Mucosa of rectum (tissue), 2 donors: Measurements from ENCODE around the gene MICAL3.

Source experiments
- H3K27ac ChIP-seq, 2 donors: one replicate each; pipeline ENCODE4 v1.7.0; 2013; ENCODE audit warnings: inconsistent platforms in 2 of 2, low read depth in 2 of 2, low read length in 2 of 2
- H3K27me3 ChIP-seq, 2 donors: one replicate each; pipeline ENCODE4 v1.7.0; 2013; ENCODE audit warnings: low read length in 2 of 2; ENCODE audit not compliant: control insufficient read depth in 2 of 2, insufficient read depth in 2 of 2
- H3K36me3 ChIP-seq, 2 donors: one replicate each; pipeline ENCODE4 v1.7.0; 2013; ENCODE audit warnings: low read length in 2 of 2; ENCODE audit not compliant: control insufficient read depth in 2 of 2, insufficient read depth in 2 of 2
- H3K4me1 ChIP-seq, 2 donors: one replicate each; pipeline ENCODE4 v1.7.0; 2013; ENCODE audit warnings: low read length in 2 of 2, mild to moderate bottlenecking in 1 of 2; ENCODE audit not compliant: control insufficient read depth in 2 of 2, insufficient read depth in 2 of 2
- H3K4me3 ChIP-seq, 2 donors: one replicate each; pipeline ENCODE4 v1.7.0; 2013; ENCODE audit warnings: low read length in 2 of 2
- H3K9ac ChIP-seq, 2 donors: one replicate each; pipeline ENCODE4 v1.7.0; 2013; ENCODE audit warnings: low read length in 2 of 2, low read depth in 1 of 2, mild to moderate bottlenecking in 1 of 2
- H3K9me3 ChIP-seq, 2 donors: one replicate each; pipeline ENCODE4 v1.7.0; 2013; ENCODE audit warnings: low read length in 2 of 2; ENCODE audit not compliant: control insufficient read depth in 2 of 2
- donor health status: healthy.
- donor health status: Normal muscosa, but diverticular disease.

MICAL3 gene

DNA sequence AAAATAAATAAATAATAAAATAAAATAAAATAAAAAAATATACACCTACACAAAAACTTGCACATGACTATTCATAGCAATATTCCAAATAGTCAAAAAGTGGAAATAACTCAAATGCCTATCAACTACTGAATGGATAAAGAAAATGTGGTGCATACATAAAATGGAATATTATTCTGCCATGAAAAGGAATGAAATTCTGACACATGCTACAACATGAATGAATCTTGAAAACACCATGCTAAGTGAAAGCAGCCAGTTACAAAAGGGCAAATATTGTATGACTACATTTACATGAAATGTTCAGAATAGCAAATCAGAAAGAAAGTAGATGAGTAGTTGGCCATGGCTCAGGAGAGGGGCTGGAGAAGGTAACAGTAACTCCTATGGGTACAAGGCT is 46.3 kb downstream of the MICAL3 start:
- peaks cover 7 to 13% of the 10 kb centered on the region in 2 donors for H3K4me1 ChIP-seq
- H3K9ac ChIP-seq: no peak overlapping the region
- no peak overlapping the region for H3K27ac ChIP-seq
- no peak overlapping the region for H3K4me3 ChIP-seq
- H3K9me3 ChIP-seq: no peaks in the 10 kb centered on the region
- peaks cover 8 to 9% of the 10 kb centered on the region in 2 donors for H3K36me3 ChIP-seq
- no peaks in the 10 kb centered on the region for H3K27me3 ChIP-seq

DNA sequence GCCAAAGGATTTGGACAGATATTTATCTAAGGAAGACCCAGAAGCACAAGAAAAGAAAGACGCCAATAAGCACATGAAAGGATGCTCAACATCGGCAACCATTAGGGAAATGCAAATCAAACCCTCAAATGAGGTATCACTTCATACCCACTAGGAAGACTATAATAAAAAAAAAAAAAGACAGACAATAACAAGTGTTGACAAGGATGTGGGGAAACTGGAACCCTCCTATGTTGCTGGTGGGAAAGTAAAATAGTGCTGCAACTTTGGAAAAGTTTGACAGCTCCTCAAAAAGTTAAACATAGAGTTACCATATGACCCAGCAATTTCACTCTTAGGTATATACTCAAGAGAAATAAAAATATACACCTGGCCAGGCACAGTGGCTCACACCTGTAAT is 47.0 kb downstream of the MICAL3 start:
- Histone ChIP-seq H3K27ac (no peak overlapping the region), H3K9ac (no peak overlapping the region), H3K4me3 (no peak overlapping the region), H3K4me1 (peaks cover 7 to 13% of the 10 kb centered on the region in 2 donors), H3K36me3 (peaks cover 8 to 11% of the 10 kb centered on the region in 2 donors), H3K9me3 (no peaks in the 10 kb centered on the region), H3K27me3 (no peaks in the 10 kb centered on the region)

GRCh38 chr22:17976121-17976520 is 48.2 kb downstream of the MICAL3 start:
- Histone ChIP-seq H3K4me1 (peaks cover 7 to 10% of the 10 kb centered on the region in 2 donors), H3K36me3 (peaks cover 8 to 11% of the 10 kb centered on the region in 2 donors), H3K27me3 (no peaks in the 10 kb centered on the region), H3K4me3 (no peak overlapping the region), H3K9ac (no peak overlapping the region), H3K9me3 (no peaks in the 10 kb centered on the region), H3K27ac (no peak overlapping the region)

DNA sequence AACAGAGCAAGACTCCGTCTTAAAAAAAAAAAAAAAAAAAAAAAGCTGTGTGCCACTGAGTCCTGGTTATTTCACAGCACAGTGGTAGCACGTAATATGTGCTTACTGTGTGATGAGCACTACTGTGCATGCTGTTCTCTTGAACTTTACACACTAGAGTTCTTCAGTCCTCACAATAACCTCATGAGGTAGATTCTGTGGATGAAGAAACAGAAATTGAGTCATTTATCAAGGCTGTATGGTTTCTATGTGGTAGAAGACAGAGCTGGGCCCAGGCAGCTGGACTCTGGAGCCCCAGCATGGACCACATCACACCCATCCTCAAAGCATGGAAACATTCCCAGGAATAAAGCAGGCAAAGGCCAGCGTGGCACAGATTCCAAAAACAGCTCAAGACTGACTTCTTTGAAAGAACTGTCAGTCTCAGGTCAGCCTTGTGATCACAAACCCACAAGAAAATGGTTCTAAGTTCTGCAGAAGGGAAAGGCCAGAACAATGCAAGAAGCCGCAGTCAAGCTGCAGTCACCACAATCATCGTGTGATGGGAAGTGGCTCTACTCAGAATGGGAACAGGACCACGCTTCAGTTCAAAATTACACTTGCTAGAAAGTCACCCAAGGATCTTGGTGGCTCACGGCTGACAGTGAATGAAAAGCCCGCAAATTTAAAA is 49.5 kb downstream of the MICAL3 start:
- no peak overlapping the region for H3K4me3 ChIP-seq
- H3K9ac ChIP-seq: no peak overlapping the region
- peaks cover 8 to 11% of the 10 kb centered on the region in 2 donors for H3K36me3 ChIP-seq
- peaks cover 0 to 2% of the 10 kb centered on the region in 2 donors for H3K4me1 ChIP-seq
- no peak overlapping the region for H3K27ac ChIP-seq
- no peaks in the 10 kb centered on the region for H3K27me3 ChIP-seq
- H3K9me3 ChIP-seq: no peaks in the 10 kb centered on the region

DNA sequence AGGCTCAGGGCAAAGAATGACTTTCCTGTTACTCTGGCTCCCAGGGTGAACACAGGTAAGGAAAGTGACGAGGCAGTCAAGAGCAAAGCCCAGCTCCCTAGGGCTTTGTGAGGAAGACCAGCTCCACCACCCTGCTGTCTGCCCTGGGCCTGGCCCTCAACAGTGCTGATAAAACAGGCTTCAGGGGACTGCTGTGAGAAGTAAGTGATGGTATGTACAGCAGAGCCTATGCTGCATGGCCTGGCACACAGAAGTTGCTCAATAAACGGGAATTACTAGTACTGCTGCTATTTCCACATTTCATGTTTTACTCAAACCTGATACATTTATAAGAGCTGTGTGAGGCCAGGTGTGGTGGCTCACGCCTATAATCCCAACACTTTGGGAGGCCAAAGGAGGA is 50.3 kb downstream of the MICAL3 start:
- no peak overlapping the region for H3K27ac ChIP-seq
- H3K4me1 ChIP-seq: no peaks in the 10 kb centered on the region
- no peak overlapping the region for H3K4me3 ChIP-seq
- peaks cover 8 to 11% of the 10 kb centered on the region in 2 donors for H3K36me3 ChIP-seq
- H3K9me3 ChIP-seq: no peaks in the 10 kb centered on the region
- no peak overlapping the region for H3K9ac ChIP-seq
- H3K27me3 ChIP-seq: no peaks in the 10 kb centered on the region

- Histone ChIP-seq H3K4me3 (no peak overlapping the region), H3K9ac (no peak overlapping the region), H3K27me3 (no peaks in the 10 kb centered on the region), H3K9me3 (no peaks in the 10 kb centered on the region), H3K36me3 (peaks cover 8 to 11% of the 10 kb centered on the region in 2 donors), H3K27ac (no peak overlapping the region), H3K4me1 (no peaks in the 10 kb centered on the region)
Observed at GRCh38 chr22:17973217-17973616, 51.1 kb downstream of the MICAL3 start.

GRCh38 chr22:17972385-17973191 is 51.8 kb downstream of the MICAL3 start:
- no peaks in the 10 kb centered on the region for H3K4me1 ChIP-seq
- no peak overlapping the region for H3K4me3 ChIP-seq
- no peak overlapping the region for H3K27ac ChIP-seq
- peaks cover 8 to 11% of the 10 kb centered on the region in 2 donors for H3K36me3 ChIP-seq
- no peaks in the 10 kb centered on the region for H3K27me3 ChIP-seq
- no peak overlapping the region for H3K9ac ChIP-seq
- no peaks in the 10 kb centered on the region for H3K9me3 ChIP-seq

GRCh38 chr22:17971711-17972110 is 52.6 kb downstream of the MICAL3 start:
- H3K36me3 ChIP-seq: peaks cover 8 to 11% of the 10 kb centered on the region in 2 donors
- H3K9me3 ChIP-seq: no peaks in the 10 kb centered on the region
- H3K9ac ChIP-seq: no peak overlapping the region
- no peaks in the 10 kb centered on the region for H3K4me1 ChIP-seq
- H3K27ac ChIP-seq: no peak overlapping the region
- H3K27me3 ChIP-seq: no peaks in the 10 kb centered on the region
- no peak overlapping the region for H3K4me3 ChIP-seq

GRCh38 chr22:17970201-17970708 is 54.1 kb downstream of the MICAL3 start:
- H3K9ac ChIP-seq: no peak overlapping the region

DNA sequence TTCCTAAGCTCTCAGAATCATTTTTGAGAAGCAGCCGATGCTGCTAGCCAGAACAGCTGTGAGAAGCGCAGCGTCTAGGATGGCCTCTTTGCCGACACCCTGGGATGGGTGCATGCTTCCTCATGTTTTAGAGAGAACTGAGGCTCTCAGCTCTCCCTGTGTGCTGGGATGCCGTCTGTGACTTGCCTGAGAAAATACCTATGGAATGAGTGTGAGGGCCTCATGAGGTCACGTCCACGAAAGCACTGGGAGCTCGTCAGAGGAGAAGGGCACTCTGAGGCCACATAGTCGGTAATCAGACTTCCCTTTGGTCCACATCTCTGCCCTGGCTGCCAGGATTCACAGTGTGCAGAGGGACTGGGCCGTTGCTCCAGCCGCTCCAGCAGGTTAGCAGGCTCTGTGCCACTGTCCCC is 54.7 kb downstream of the MICAL3 start:
- no peaks in the 10 kb centered on the region for H3K4me1 ChIP-seq
- no peaks in the 10 kb centered on the region for H3K27me3 ChIP-seq
- H3K9ac ChIP-seq: no peak overlapping the region
- H3K36me3 ChIP-seq: peaks cover 8 to 11% of the 10 kb centered on the region in 2 donors
- no peak overlapping the region for H3K27ac ChIP-seq
- H3K9me3 ChIP-seq: no peaks in the 10 kb centered on the region
- no peak overlapping the region for H3K4me3 ChIP-seq

More at GRCh38 chr22:17970201-17970708, 54.1 kb downstream of the MICAL3 start:
- Histone ChIP-seq H3K27me3 (no peaks in the 10 kb centered on the region), H3K9me3 (no peaks in the 10 kb centered on the region), H3K4me1 (no peaks in the 10 kb centered on the region), H3K27ac (no peak overlapping the region), H3K36me3 (peaks cover 8 to 11% of the 10 kb centered on the region in 2 donors), H3K4me3 (no peak overlapping the region)
